HG02840 (cell line): Measurements from ENCODE around the gene MTHFD2.
"Not testable (repeated sequence)": the region's sequence is repeated elsewhere in the genome, so short reads cannot be mapped to it uniquely, and the experiment has no call there.

Source experiments
- ATAC-seq: cut with Tn5 transposase; IDR thresholded peaks from one replicate; pipeline ENCODE4 v1.9.1; 2021; ENCODE audit warnings: mild to moderate bottlenecking, moderate library complexity, moderate number of reproducible peaks; ENCODE audit not compliant: unreplicated experiment, low FRiP score

Gene MTHFD2

DNA sequence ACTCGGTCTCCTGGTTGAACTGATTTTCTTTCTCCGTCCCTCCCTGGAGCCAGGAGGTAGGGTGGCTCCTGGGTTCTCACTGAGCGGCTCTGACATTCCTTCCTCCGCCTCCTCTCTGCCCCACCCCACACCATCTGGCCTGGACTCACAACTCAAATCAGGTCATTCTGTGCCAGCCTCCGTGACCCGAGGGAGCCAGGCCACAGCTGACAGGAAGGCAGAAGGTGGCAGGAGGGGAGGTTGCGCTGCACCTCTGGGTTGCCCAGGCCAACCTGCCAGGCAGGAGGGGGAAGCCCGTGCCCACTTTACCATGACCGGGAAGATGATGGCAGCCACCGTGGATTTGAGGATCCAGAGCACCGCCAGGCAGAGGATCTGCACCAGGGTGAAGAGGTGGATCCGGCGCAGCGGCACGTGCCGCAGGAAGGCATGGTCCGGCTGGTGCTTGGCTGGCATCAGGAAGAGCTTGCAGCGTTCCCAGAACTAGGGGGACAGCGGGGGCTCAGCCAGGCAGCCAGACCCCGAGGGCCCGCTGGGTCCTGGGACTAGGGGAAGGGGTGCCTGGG is 28.3 kb downstream of the MTHFD2 start:
- no peak for ATAC-seq

DNA sequence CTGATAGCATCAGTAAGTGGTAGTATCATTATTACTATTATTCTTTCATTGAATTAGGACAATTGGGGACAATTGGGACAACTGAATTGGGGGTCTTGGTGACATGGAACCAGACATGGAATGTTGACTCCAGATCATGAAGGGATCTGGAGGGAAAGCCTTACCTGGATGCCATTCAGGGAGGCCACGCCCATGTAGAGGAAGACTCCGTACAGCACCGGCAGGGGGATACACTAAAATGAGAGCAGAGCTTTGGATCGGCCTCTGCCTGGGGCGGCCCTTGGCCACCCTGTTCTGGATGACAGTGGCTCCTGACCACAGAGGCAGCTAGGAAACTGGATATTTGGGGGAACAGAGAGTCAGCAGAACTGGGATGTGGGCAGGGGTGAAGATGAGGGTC is 29.2 kb downstream of the MTHFD2 start:
- no peak for ATAC-seq

- no peak for ATAC-seq
These were observed 30.4 kb downstream of the MTHFD2 start for GRCh38 chr2:74228772-74229171.

DNA sequence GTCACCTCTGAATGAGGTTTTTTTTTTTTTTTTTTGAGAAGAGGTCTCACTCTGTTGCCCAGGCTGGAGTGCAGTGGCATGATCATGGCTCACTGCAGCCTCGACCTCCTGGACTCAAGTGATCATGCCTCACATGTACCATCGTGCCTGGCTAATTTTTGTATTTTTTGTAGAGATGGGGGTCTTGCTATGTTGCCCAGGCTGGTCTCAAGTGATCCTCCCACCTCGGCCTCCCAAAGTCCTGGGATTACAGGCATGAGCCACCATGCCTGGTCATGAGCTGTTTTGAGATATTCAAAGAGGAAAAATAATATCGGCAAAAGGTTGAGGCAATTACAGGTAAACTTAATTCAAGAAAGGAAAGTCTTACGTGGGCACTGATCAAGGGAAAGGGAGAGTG is 31.4 kb downstream of the MTHFD2 start:
- not testable (repeated sequence) for ATAC-seq

GRCh38 chr2:74232426-74232825 is 34.0 kb downstream of the MTHFD2 start:
- no peak for ATAC-seq

- no peak for ATAC-seq
These were observed 35.2 kb downstream of the MTHFD2 start for GRCh38 chr2:74233648-74234047.

DNA sequence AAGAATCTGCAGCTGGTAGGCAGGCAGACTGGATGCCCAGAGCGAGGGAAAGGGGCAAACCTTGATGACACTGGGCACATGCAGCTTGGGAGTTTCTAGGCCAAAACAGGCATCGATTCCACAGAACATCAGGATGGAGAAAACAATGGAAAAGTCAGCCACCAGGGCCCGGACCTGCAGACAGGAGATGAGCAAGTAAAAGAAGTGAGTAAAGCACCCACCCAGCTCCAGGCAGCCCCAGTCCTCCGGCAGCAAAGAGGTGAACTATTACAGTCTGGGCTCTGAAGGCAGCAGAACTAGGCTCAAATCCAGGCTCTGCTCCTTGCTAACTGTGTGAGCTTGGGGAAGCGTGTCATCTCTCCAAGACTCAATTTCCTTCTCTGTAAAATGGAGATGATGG is 36.6 kb downstream of the MTHFD2 start:
- ATAC-seq, result no peak

DNA sequence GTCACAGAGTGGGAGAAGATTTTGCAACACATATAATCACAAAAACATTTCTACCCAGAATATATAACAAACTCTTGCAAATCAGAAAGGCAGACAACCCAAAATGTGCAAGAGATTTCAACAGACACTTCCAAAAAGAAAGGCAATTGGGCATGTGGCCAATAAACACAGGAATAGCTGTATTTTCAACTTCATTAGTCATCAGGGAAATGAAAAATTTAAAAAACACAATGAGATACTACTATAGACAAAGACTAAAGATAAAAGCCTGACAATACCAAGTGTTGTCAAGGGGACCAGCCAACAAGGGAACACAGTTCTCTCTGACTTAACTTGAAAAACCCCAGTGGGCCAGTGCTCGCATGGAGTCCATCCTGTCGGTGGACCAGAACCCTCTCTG is 40.5 kb downstream of the MTHFD2 start:
- ATAC-seq, result no peak

- no peak for ATAC-seq
These were observed 40.9 kb downstream of the MTHFD2 start for GRCh38 chr2:74239346-74239745.

- no peak for ATAC-seq
These were observed 44.1 kb downstream of the MTHFD2 start for GRCh38 chr2:74242354-74243071.

GRCh38 chr2:74244286-74244685 is 45.9 kb downstream of the MTHFD2 start:
- ATAC-seq, result no peak

GRCh38 chr2:74246496-74247195 is 48.2 kb downstream of the MTHFD2 start:
- ATAC-seq, result no peak

DNA sequence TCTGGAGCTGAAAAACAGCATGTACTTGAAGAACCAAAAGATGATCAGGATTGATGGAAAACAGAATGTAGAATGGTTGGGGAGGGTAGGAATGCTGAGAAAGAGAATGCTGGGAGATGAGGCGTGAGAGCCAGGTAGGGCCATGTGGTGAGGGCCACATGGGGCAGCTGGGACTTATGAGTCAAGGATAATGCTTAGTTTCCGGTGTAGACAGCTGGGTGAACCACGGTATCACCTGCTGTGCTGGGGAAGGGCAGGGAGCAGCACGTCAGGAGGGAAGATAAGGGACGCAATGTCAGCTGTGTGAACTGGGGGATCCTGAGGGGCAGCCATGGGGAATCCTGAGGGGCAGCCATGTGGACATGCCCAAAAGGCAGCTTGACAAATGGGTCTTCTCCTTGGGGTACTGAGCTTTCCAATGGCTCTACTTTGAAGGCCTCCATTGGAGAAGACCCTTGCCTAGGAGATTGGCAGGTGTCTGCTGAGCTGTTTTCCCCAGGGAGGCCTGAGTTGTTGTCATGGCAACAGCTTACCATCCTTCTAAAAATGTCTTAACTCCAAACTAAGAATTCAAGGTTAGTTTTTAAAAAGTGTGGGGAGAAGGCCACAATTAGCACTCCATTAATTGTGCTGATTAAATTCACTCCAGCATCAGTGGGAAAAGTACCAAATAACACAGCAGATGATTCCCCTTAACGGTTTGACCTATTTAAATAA is 51.1 kb downstream of the MTHFD2 start:
- ATAC-seq, result no peak

GRCh38 chr2:74250189-74250631 is 51.8 kb downstream of the MTHFD2 start:
- ATAC-seq, result no peak

GRCh38 chr2:74252036-74252435 is 53.6 kb downstream of the MTHFD2 start:
- no peak for ATAC-seq

- ATAC-seq, result no peak
These were observed 54.4 kb downstream of the MTHFD2 start for GRCh38 chr2:74252862-74253261.

- ATAC-seq, result no peak
These were observed 55.0 kb downstream of the MTHFD2 start for GRCh38 chr2:74253306-74253970.

DNA sequence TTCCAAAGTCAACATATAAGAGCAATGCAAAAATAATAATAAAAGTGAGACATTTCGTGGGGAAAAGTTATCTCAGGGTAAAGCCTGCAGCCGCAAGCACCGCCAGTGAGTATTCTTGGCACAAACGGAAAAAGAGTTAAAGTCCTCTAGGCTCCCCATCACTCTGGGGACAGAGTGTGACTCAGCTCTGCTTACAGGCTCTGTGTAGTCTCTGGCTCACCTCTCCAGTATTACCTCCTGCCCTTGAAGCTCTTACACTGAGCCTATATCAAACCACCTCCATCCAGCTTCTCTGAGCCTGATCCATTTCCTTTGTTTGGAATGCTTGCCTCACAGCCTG is 55.5 kb downstream of the MTHFD2 start:
- no peak for ATAC-seq

DNA sequence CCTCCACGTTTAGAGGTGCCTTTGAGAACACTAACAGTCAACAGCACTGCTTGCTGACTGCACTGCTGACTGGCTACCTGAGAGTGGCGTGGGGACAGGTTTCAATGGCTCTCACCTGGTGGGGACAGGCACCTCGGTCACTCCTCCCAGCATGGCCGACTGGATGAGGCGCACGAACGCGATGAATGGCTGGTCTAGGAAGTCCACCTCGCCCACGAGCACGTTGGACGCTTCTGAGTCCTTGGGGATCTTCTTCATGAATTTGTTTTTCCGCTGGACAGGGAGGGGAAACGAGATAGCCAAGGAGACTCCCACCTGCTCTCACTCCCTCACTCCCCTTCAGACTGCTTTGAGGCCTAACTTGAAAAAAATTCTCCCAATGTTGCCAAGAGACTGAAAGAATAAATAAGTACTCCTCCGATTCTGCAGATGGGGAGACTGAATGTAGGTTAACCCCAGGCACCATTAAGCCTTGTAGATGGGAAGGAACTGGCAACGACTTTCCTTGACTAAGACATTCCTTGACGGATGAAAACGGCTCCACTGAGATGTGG is 57.3 kb downstream of the MTHFD2 start:
- no peak for ATAC-seq

DNA sequence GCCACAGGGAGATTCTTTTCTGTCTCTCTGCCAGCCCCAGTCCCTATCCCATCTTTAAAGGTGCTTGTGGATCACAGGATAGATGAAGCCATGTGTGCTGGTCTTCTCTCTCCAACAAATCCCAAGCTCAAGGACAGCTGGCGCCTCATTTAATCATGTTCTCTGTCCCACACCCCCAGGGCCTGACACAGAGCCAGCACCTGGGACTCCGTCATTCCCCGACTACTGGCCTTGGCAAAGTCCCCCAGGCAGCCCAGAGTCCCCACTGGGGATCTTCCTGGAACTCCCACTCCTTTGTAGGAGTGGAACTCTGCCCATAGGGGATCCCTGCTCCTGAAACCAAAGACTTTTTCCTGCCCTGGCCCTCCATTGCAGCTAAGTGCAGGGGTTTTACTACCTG is 60.8 kb downstream of the MTHFD2 start:
- ATAC-seq, result no peak
